ENCODE data around the gene SELENBP1. TPM values are rescaled to one million over a fixed set of nuclear protein-coding genes. Genes with fewer than 3 reads are reported as not detected.

The SELENBP1 gene
- total and polyA plus RNA-seq, 2 donors = 32.9 to 82.8 TPM

- Histone ChIP-seq H3K27ac (ENCODE audit: low read depth) (no peak overlapping the region), H3K36me3 (ENCODE audit: insufficient read depth) (peaks cover 4% of the 10 kb centered on the region), H3K4me3 (ENCODE audit: low read depth, low read length) (no peak overlapping the region), H3K4me1 (ENCODE audit: insufficient read depth) (no peaks in the 10 kb centered on the region)
- DNase-seq (ENCODE audit: extremely low spot score) = no peak
- 85% methylated on average over 7 of the region's 7 CpGs for WGBS
Observed at GRCh38 chr1:151325231-151325630, 47.3 kb downstream of the SELENBP1 start.

GRCh38 chr1:151324390-151324930 lies 48.0 kb downstream of the SELENBP1 start:
- peaks cover 4% of the 10 kb centered on the region for H3K36me3 ChIP-seq (ENCODE audit: insufficient read depth)
- 93% methylated on average over 4 of the region's 4 CpGs for WGBS
- H3K27ac ChIP-seq (ENCODE audit: low read depth) = no peak overlapping the region
- H3K4me3 ChIP-seq (ENCODE audit: low read depth, low read length) = no peak overlapping the region
- DNase-seq (ENCODE audit: extremely low spot score) = no peak
- no peaks in the 10 kb centered on the region for H3K4me1 ChIP-seq (ENCODE audit: insufficient read depth)

GRCh38 chr1:151318975-151319374 lies 53.5 kb downstream of the SELENBP1 start:
- H3K36me3 ChIP-seq (ENCODE audit: insufficient read depth) = peaks cover 4% of the 10 kb centered on the region
- H3K27ac ChIP-seq (ENCODE audit: low read depth) = no peak overlapping the region
- 74% methylated on average over 3 of the region's 3 CpGs for whole genome bisulfite sequencing
- no peaks in the 10 kb centered on the region for H3K4me1 ChIP-seq (ENCODE audit: insufficient read depth)
- no peak overlapping the region for H3K4me3 ChIP-seq (ENCODE audit: low read depth, low read length)
- DNase-seq (ENCODE audit: extremely low spot score) = no peak

GRCh38 chr1:151315565-151316235 lies 56.8 kb downstream of the SELENBP1 start:
- no peak overlapping the region for H3K4me3 ChIP-seq (ENCODE audit: low read depth, low read length)
- H3K4me1 ChIP-seq (ENCODE audit: insufficient read depth) = no peaks in the 10 kb centered on the region
- no peak overlapping the region for H3K27ac ChIP-seq (ENCODE audit: low read depth)
- DNase-seq (ENCODE audit: extremely low spot score) = no peak
- peaks cover under 1% of the 10 kb centered on the region for H3K36me3 ChIP-seq (ENCODE audit: insufficient read depth)
- 89% methylated on average over 17 of the region's 17 CpGs for WGBS

Other genes starting within 250 kb of the SELENBP1 start
- gene SEMA6C, start 226.1 kb downstream of the SELENBP1 start, total RNA-seq = 10.4 TPM
- 13.7 TPM for gene SEMA6C, start 226.1 kb downstream of the SELENBP1 start, polyA plus RNA-seq
- gene TNFAIP8L2, start 216.1 kb downstream of the SELENBP1 start, total RNA-seq = 4.0 TPM
- 5.4 TPM for gene TNFAIP8L2, start 216.1 kb downstream of the SELENBP1 start, polyA plus RNA-seq
- gene LYSMD1, start 206.8 kb downstream of the SELENBP1 start, total RNA-seq = 6.8 TPM
- gene LYSMD1, start 206.8 kb downstream of the SELENBP1 start, polyA plus RNA-seq = 14.0 TPM
- gene SCNM1, start 206.6 kb downstream of the SELENBP1 start, total RNA-seq = 22.4 TPM
- 49.5 TPM for gene SCNM1, start 206.6 kb downstream of the SELENBP1 start, polyA plus RNA-seq
- 2.3 TPM for gene TMOD4, start 196.7 kb downstream of the SELENBP1 start, total RNA-seq
- gene TMOD4, start 196.7 kb downstream of the SELENBP1 start, polyA plus RNA-seq = 0.76 TPM
- 32.1 TPM for gene VPS72, start 182.5 kb downstream of the SELENBP1 start, total RNA-seq
- gene VPS72, start 182.5 kb downstream of the SELENBP1 start, polyA plus RNA-seq = 44.4 TPM
- gene PIP5K1A, start 174.2 kb downstream of the SELENBP1 start, total RNA-seq = 77.0 TPM
- 22.1 TPM for gene PIP5K1A, start 174.2 kb downstream of the SELENBP1 start, polyA plus RNA-seq
- 77.2 TPM for gene PSMD4, start 118.0 kb downstream of the SELENBP1 start, total RNA-seq
- 191 TPM for gene PSMD4, start 118.0 kb downstream of the SELENBP1 start, polyA plus RNA-seq
- gene ZNF687, start 90.4 kb downstream of the SELENBP1 start, total RNA-seq = 8.1 TPM
- 15.9 TPM for gene ZNF687, start 90.4 kb downstream of the SELENBP1 start, polyA plus RNA-seq
- 26.5 TPM for gene PI4KB, start 45.3 kb downstream of the SELENBP1 start, total RNA-seq
- gene PI4KB, start 45.3 kb downstream of the SELENBP1 start, polyA plus RNA-seq = 45.5 TPM
- gene RFX5, start 25.5 kb downstream of the SELENBP1 start, total RNA-seq = 42.9 TPM
- gene RFX5, start 25.5 kb downstream of the SELENBP1 start, polyA plus RNA-seq = 31.2 TPM
- gene PSMB4, start 26.9 kb upstream of the SELENBP1 start, total RNA-seq = 217 TPM
- 323 TPM for gene PSMB4, start 26.9 kb upstream of the SELENBP1 start, polyA plus RNA-seq
- 86.9 TPM for gene POGZ, start 86.8 kb upstream of the SELENBP1 start, total RNA-seq
- gene POGZ, start 86.8 kb upstream of the SELENBP1 start, polyA plus RNA-seq = 32.1 TPM
- gene CGN, start 138.7 kb upstream of the SELENBP1 start, total RNA-seq = 5.9 TPM
- 5.5 TPM for gene CGN, start 138.7 kb upstream of the SELENBP1 start, polyA plus RNA-seq
- 9.7 TPM for gene TUFT1, start 167.6 kb upstream of the SELENBP1 start, total RNA-seq
- gene TUFT1, start 167.6 kb upstream of the SELENBP1 start, polyA plus RNA-seq = 8.5 TPM
- gene SNX27, start 239.3 kb upstream of the SELENBP1 start, total RNA-seq = 66.6 TPM
- 18.6 TPM for gene SNX27, start 239.3 kb upstream of the SELENBP1 start, polyA plus RNA-seq

Data from urinary bladder (tissue), 4 donors.